Osteoblast (primary cell): ENCODE results near the gene ZNF12. TPM values are rescaled to one million over a fixed set of nuclear protein-coding genes. Genes with fewer than 3 reads are reported as not detected.
A peak's percentile ranks its signal among the peaks of the same experiment; 100 is the strongest.
"Not testable (repeated sequence)": the region's sequence is repeated elsewhere in the genome, so short reads cannot be mapped to it uniquely, and the experiment has no call there.

Source experiments
- DNase-seq: peaks from one replicate; pipeline ENCODE4 v3.0.0; 2011; ENCODE audit warnings: low spot score, mixed read lengths; ENCODE audit not compliant: insufficient read length; ENCODE audit errors: missing footprints
- H2AFZ ChIP-seq: 2 replicates; pipeline ENCODE4 v1.6.0; 2011; ENCODE audit warnings: mild to moderate bottlenecking, low read length
- H3K27ac ChIP-seq: 2 replicates; pipeline ENCODE4 v1.5.1; 2011; ENCODE audit warnings: mild to moderate bottlenecking, low read depth, low read length, moderate library complexity
- H3K27me3 ChIP-seq: 2 replicates; pipeline ENCODE4 v1.6.0; 2012; ENCODE audit warnings: mild to moderate bottlenecking, control low read depth, inconsistent platforms, low read length, moderate library complexity; ENCODE audit not compliant: insufficient read depth
- H3K36me3 ChIP-seq: 2 replicates; pipeline ENCODE4 v1.5.1; 2011; ENCODE audit warnings: mild to moderate bottlenecking, low read length, control low read depth, moderate library complexity; ENCODE audit not compliant: insufficient read depth
- H3K4me1 ChIP-seq: 2 replicates; pipeline ENCODE4 v1.5.1; 2011; ENCODE audit warnings: mild to moderate bottlenecking, low read length, control low read depth, moderate library complexity; ENCODE audit not compliant: insufficient read depth
- H3K4me2 ChIP-seq: 2 replicates; pipeline ENCODE4 v1.6.0; 2011; ENCODE audit warnings: mild to moderate bottlenecking, low read length; ENCODE audit not compliant: insufficient read depth
- H3K4me3 ChIP-seq: fragments of 200-600 bp; sonication (generic); 3 replicates; pipeline ENCODE4 v1.5.1; 2012; ENCODE audit warnings: mild to moderate bottlenecking, low read length, inconsistent platforms; ENCODE audit not compliant: insufficient read depth
- H3K79me2 ChIP-seq: 2 replicates; pipeline ENCODE4 v1.6.0; 2012; ENCODE audit warnings: mild to moderate bottlenecking, low read length, control low read depth, inconsistent platforms; ENCODE audit not compliant: insufficient read depth
- H3K9me3 ChIP-seq: 2 replicates; pipeline ENCODE4 v1.5.1; 2011; ENCODE audit warnings: low read depth, low read length, control low read depth
- H4K20me1 ChIP-seq: 2 replicates; pipeline ENCODE4 v1.6.0; 2012; ENCODE audit warnings: mild to moderate bottlenecking, low read length, control low read depth; ENCODE audit not compliant: insufficient read depth
- CTCF ChIP-seq: IDR thresholded peaks from 2 replicates; pipeline ENCODE4 v1.5.1; 2011; ENCODE audit warnings: mild to moderate bottlenecking, low read depth, low read length, moderate library complexity; ENCODE audit errors: extremely low read depth
- total RNA-seq: library from RNA; depleted of rRNA; stranded (reverse); fragments of >200 nt; gene quantifications from 2 replicates; pipeline ENCODE4 v1.2.3, GENCODE V29; 2012

Gene ZNF12
- total RNA-seq, 1 donor, result 22.8 TPM

- H3K27me3 ChIP-seq, result no peaks in the 10 kb centered on the region
- H3K4me1 ChIP-seq, result peaks cover 8% of the 10 kb centered on the region
- peaks cover 7% of the 10 kb centered on the region for H4K20me1 ChIP-seq
- H3K27ac ChIP-seq, result peak overlapping the region; percentile 88
- H3K79me2 ChIP-seq, result peaks cover 29% of the 10 kb centered on the region
- DNase-seq, result peak; percentile 53
- H3K36me3 ChIP-seq, result peaks cover 18% of the 10 kb centered on the region
- no peaks in the 10 kb centered on the region for H3K9me3 ChIP-seq
- H3K4me3 ChIP-seq, result peak overlapping the region; percentile 95
- TF ChIP-seq CTCF, result no peak
- peak overlapping the region; percentile 100 for H2AFZ ChIP-seq
- peak overlapping the region; percentile 78 for H3K4me2 ChIP-seq
Observed at GRCh38 chr7:6730343-6730633, 23.5 kb upstream of the ZNF12 start.

GRCh38 chr7:6729492-6730342, 23.0 kb upstream of the ZNF12 start:
- peaks cover 14% of the 10 kb centered on the region for H3K36me3 ChIP-seq
- H3K79me2 ChIP-seq, result peaks cover 29% of the 10 kb centered on the region
- no peaks in the 10 kb centered on the region for H3K9me3 ChIP-seq
- H3K4me2 ChIP-seq, result peak overlapping the region; percentile 78
- peak overlapping the region; percentile 88 for H3K27ac ChIP-seq
- no peaks in the 10 kb centered on the region for H3K27me3 ChIP-seq
- peaks cover 7% of the 10 kb centered on the region for H4K20me1 ChIP-seq
- peak overlapping the region; percentile 100 for H2AFZ ChIP-seq
- peaks cover 8% of the 10 kb centered on the region for H3K4me1 ChIP-seq
- DNase-seq, result peak; percentile 98
- peak overlapping the region; percentile 95 for H3K4me3 ChIP-seq
- no peak for TF ChIP-seq CTCF

- H3K79me2 ChIP-seq, result peaks cover 29% of the 10 kb centered on the region
- peaks cover 14% of the 10 kb centered on the region for H3K36me3 ChIP-seq
- H4K20me1 ChIP-seq, H3K4me1 ChIP-seq, H3K9me3 ChIP-seq, H3K27me3 ChIP-seq, DNase-seq: not testable (repeated sequence)
- peak overlapping the region; percentile 100 for H2AFZ ChIP-seq
- peak overlapping the region; percentile 95 for H3K4me3 ChIP-seq
- peak overlapping the region; percentile 88 for H3K27ac ChIP-seq
- peak overlapping the region; percentile 78 for H3K4me2 ChIP-seq
Observed at GRCh38 chr7:6728893-6729491, 22.2 kb upstream of the ZNF12 start.

GRCh38 chr7:6727663-6728062, 20.9 kb upstream of the ZNF12 start:
- Histone ChIP-seq H3K4me1 (peaks cover 8% of the 10 kb centered on the region), H3K79me2 (peaks cover 22% of the 10 kb centered on the region), H3K9me3 (no peaks in the 10 kb centered on the region), H3K4me3 (no peak overlapping the region), H2AFZ (no peak overlapping the region), H3K27me3 (no peaks in the 10 kb centered on the region), H4K20me1 (peaks cover 4% of the 10 kb centered on the region), H3K36me3 (peaks cover 3% of the 10 kb centered on the region), H3K27ac (no peak overlapping the region), H3K4me2 (no peak overlapping the region)
- TF ChIP-seq CTCF, result no peak
- no peak for DNase-seq

- not testable (repeated sequence) for DNase-seq, H3K9me3 ChIP-seq, H2AFZ ChIP-seq, H3K4me3 ChIP-seq, H3K36me3 ChIP-seq, H3K27me3 ChIP-seq, H3K4me1 ChIP-seq, H3K4me2 ChIP-seq, H4K20me1 ChIP-seq, H3K27ac ChIP-seq
- peaks cover 18% of the 10 kb centered on the region for H3K79me2 ChIP-seq
Observed at GRCh38 chr7:6726341-6726740, 19.6 kb upstream of the ZNF12 start.
